ENCODE results near the gene LRMDA.

- TF ChIP-seq CTCF (IDR thresholded peaks at IDR 0.05; ENCODE audit: insufficient read depth, low read length, poor library complexity, severe bottlenecking), result no peak
- no peak for TF ChIP-seq EZH2phosphoT487 (conservative IDR thresholded peaks at IDR 0.05; ENCODE audit: low read length)
Observed at GRCh38 chr10:75446508-75446907, 15.1 kb downstream of the LRMDA start.

Data from SU-DHL-6 (cell line).